Measurements from ENCODE around the gene YIF1A.

DNA sequence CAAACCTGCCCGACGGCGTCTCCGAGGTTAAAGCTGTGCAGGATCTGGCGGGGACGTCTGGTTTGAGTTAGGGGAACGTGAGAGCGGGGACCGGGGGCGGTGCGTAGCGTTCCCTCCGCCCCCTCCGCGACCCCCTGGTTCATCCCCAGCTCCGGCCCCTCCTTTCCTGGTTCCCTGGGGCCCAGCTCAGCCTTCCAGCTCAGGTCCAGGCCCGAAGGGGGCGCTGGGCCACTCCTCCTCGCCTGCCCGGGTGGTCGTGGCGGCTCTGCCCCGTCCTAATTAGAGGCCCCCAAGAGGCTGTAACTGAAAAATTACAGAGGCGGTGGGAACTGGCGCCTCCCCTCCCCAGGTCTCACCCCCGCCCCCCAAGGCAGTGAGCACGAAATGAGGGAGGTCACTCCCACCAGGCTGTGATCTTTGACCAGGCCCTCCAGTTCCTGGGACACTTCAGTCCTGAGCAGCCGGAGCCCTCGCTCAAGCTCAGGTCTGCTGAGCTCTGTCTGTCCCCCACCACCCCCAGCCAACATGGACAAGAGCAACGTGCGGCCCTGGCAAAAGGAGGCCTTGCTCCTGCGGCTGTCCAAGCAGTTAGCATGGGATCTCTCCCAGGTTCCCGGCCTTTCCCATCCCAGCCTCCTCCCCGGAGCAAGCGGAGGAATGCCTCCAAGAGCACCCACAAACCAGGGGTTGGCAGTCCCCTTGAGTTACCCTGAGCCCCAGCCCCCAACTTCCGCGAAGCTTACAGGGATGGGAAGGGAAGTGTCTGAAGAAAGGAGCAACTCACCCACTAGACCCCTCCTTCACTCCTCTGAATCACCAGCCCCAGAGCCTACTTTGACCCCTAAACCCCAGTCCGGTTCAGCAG lies 24.6 kb upstream of the YIF1A start:
- no peak for TF ChIP-seq ZFX (IDR thresholded peaks at IDR 0.05; ENCODE audit: borderline replicate concordance)
- TF ChIP-seq, protein P1, sequence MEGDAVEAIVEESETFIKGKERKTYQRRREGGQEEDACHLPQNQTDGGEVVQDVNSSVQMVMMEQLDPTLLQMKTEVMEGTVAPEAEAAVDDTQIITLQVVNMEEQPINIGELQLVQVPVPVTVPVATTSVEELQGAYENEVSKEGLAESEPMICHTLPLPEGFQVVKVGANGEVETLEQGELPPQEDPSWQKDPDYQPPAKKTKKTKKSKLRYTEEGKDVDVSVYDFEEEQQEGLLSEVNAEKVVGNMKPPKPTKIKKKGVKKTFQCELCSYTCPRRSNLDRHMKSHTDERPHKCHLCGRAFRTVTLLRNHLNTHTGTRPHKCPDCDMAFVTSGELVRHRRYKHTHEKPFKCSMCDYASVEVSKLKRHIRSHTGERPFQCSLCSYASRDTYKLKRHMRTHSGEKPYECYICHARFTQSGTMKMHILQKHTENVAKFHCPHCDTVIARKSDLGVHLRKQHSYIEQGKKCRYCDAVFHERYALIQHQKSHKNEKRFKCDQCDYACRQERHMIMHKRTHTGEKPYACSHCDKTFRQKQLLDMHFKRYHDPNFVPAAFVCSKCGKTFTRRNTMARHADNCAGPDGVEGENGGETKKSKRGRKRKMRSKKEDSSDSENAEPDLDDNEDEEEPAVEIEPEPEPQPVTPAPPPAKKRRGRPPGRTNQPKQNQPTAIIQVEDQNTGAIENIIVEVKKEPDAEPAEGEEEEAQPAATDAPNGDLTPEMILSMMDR (IDR thresholded peaks at IDR 0.05): no peak; the same call in 1 of the 2 replicates
